HCT116 (cell line): Measurements from ENCODE around the gene FCRL1. TPM values are rescaled to one million over a fixed set of nuclear protein-coding genes. Genes with fewer than 3 reads are reported as not detected.

Experiments used
- ATAC-seq: fragments of 200-7000 bp; cut with Tn5 transposase; 2 replicates; pipeline ENCODE4 v1.9.1; 2020; ENCODE audit warnings: mild to moderate bottlenecking, moderate library complexity
- BruUV-seq: library from RNA; stranded (reverse); fragments of 400-500 nt; replicated peaks from 2 replicates; lab custom pipeline; 2021; lab: Mats Ljungman, UMichigan
- CTCF ChIA-PET: fragments of 300-600 bp; sonication (Branson Sonifier 250); formaldehyde crosslinking; loops from one replicate; lab custom pipeline; 2021; ENCODE audit warnings: antibody characterized with exemption; lab: Charles Lee
- POLR2A ChIA-PET: fragments of 300-600, 350-600 bp; sonication (Branson Sonifier 250); formaldehyde crosslinking; loops from one replicate; lab custom pipeline; 2021; ENCODE audit warnings: antibody characterized with exemption; lab: Charles Lee
- RAD21 ChIA-PET, 2 experiments: fragments of 300-600 bp; sonication (Branson Sonifier 250); formaldehyde crosslinking; loops; one replicate each; lab custom pipeline; 2023; ENCODE audit warnings: low total read pairs in 2 of 2; ENCODE audit not compliant: uncharacterized antibody in 2 of 2, unreplicated experiment in 2 of 2, low non-redundant PET in 1 of 2; lab: Charles Lee
- DNase-seq: peaks from one replicate; pipeline ENCODE4 v3.0.0-alpha.2; 2010; ENCODE audit warnings: low read depth, low spot score
- H2AFZ ChIP-seq: fragments of 200-600 bp; shearing (Covaris generic), sonication (generic); 2 replicates; pipeline ENCODE4 v1.6.1; 2017; ENCODE audit warnings: low read depth, mixed run types, mixed read lengths, antibody characterized with exemption, low read length; ENCODE audit not compliant: poor library complexity, severe bottlenecking
- H3K27ac ChIP-seq: 2 replicates; pipeline ENCODE4 v1.5.1; 2012; ENCODE audit warnings: low read depth, low read length
- H3K27me3 ChIP-seq: fragments of 200-600 bp; sonication (generic); 2 replicates; pipeline ENCODE4 v1.6.1; 2016; ENCODE audit warnings: mixed run types, low read length, mixed read lengths; ENCODE audit not compliant: insufficient read depth
- H3K36me3 ChIP-seq, 2 experiments: fragments of 200-500 bp in 1 of 2; fragments of 200-600 bp in 1 of 2; sonication (Bioruptor generic) in 1 of 2; sonication (generic) in 1 of 2; 2 replicates each; pipeline versions ENCODE4 v1.5.1 to v1.6.1; 2014 to 2016; ENCODE audit warnings: low read length in 2 of 2, inconsistent platforms in 1 of 2, mixed read lengths in 1 of 2, mixed run types in 1 of 2; ENCODE audit not compliant: insufficient read depth in 2 of 2, control insufficient read depth in 1 of 2
- H3K4me1 ChIP-seq, 2 experiments: fragments of 200-600 bp in 1 of 2; sonication (generic) in 1 of 2; 2 replicates each; pipeline versions ENCODE4 v1.5.1 to v1.6.1; 2012 to 2017; ENCODE audit warnings: low read length in 2 of 2, inconsistent platforms in 1 of 2, mild to moderate bottlenecking in 1 of 2, mixed read lengths in 1 of 2, mixed run types in 1 of 2, moderate library complexity in 1 of 2; ENCODE audit not compliant: insufficient read depth in 2 of 2, control insufficient read depth in 1 of 2
- H3K4me2 ChIP-seq: fragments of 200-600 bp; sonication (generic); 2 replicates; pipeline ENCODE4 v1.6.1; 2017; ENCODE audit warnings: mixed run types, low read length, mixed read lengths
- H3K4me3 ChIP-seq, 2 experiments: fragments of 200-600 bp in 1 of 2; sonication (generic) in 1 of 2; replicated peaks in 1 of 2; 2 replicates each; pipeline ENCODE4 v1.5.1; 2011 to 2016; ENCODE audit warnings: low read length in 2 of 2, control low read depth in 1 of 2, low read depth in 1 of 2, mild to moderate bottlenecking in 1 of 2, mixed read lengths in 1 of 2, mixed run types in 1 of 2
- H3K79me2 ChIP-seq: fragments of 200-600 bp; sonication (generic); 2 replicates; pipeline ENCODE4 v1.6.1; 2017; ENCODE audit warnings: mild to moderate bottlenecking, mixed run types, low read length, moderate library complexity, mixed read lengths; ENCODE audit not compliant: insufficient read depth
- H3K9ac ChIP-seq: fragments of 200-600 bp; sonication (generic); 2 replicates; pipeline ENCODE4 v1.6.1; 2016; ENCODE audit warnings: low read length, mixed read lengths
- H3K9me2 ChIP-seq: fragments of 200-600 bp; sonication (generic), shearing (Covaris generic); 2 replicates; pipeline ENCODE4 v1.6.1; 2017; ENCODE audit warnings: mixed run types, mild to moderate bottlenecking, moderate library complexity; ENCODE audit not compliant: insufficient read depth
- H3K9me3 ChIP-seq, 2 experiments: fragments of 200-500 bp in 1 of 2; fragments of 200-600 bp in 1 of 2; sonication (Bioruptor generic) in 1 of 2; sonication (generic) in 1 of 2; 2 replicates each; pipeline ENCODE4 v1.6.1; 2014 to 2017; ENCODE audit warnings: low read length in 2 of 2, mixed read lengths in 2 of 2, inconsistent platforms in 1 of 2, low read depth in 1 of 2, mild to moderate bottlenecking in 1 of 2, mixed run types in 1 of 2, moderate library complexity in 1 of 2; ENCODE audit not compliant: control insufficient read depth in 1 of 2, insufficient read depth in 1 of 2
- H4K20me1 ChIP-seq: fragments of 200-600 bp; sonication (generic), shearing (Covaris generic); 2 replicates; pipeline ENCODE4 v1.6.1; 2017; ENCODE audit warnings: mixed run types, mild to moderate bottlenecking, moderate library complexity; ENCODE audit not compliant: insufficient read depth
- ATF3 ChIP-seq: IDR thresholded peaks from 2 replicates; pipeline ENCODE4 v1.6.1; 2012
- CBX3 ChIP-seq: IDR thresholded peaks from 2 replicates; pipeline ENCODE4 v1.6.1; 2012; ENCODE audit warnings: low read depth
- CEBPB ChIP-seq: IDR thresholded peaks from 2 replicates; pipeline ENCODE4 v1.6.1; 2012; ENCODE audit warnings: low read depth
- CTCF ChIP-seq, 3 experiments: fragments of 200-600 bp in 1 of 3; sonication (generic) in 1 of 3; IDR thresholded peaks in 2 of 3; conservative IDR thresholded peaks in 1 of 3; 2 replicates each; pipeline ENCODE4 v1.5.1; 2012 to 2017; ENCODE audit warnings: low read depth in 2 of 3, low read length in 2 of 3, antibody characterized with exemption in 1 of 3, borderline replicate concordance in 1 of 3, control low read depth in 1 of 3, mild to moderate bottlenecking in 1 of 3, mixed read lengths in 1 of 3, mixed run types in 1 of 3, moderate library complexity in 1 of 3; ENCODE audit not compliant: insufficient read depth in 1 of 3
- ELF1 ChIP-seq: IDR thresholded peaks from 2 replicates; pipeline ENCODE4 v1.6.1; 2012; ENCODE audit warnings: low read depth, borderline replicate concordance
- EZH2 ChIP-seq: fragments of 200-600 bp; sonication (generic); IDR thresholded peaks from 2 replicates; pipeline ENCODE4 v1.6.1; 2017; ENCODE audit warnings: antibody characterized with exemption, mixed run types
- FOSL1 ChIP-seq: IDR thresholded peaks from 2 replicates; pipeline ENCODE4 v1.6.1; 2012; ENCODE audit warnings: low read depth
- JUND ChIP-seq: IDR thresholded peaks from 2 replicates; pipeline ENCODE4 v1.6.1; 2012
- MAX ChIP-seq: IDR thresholded peaks from 2 replicates; pipeline ENCODE4 v1.6.1; 2012
- POLR2A ChIP-seq: IDR thresholded peaks from 2 replicates; pipeline ENCODE4 v1.7.0; 2011; ENCODE audit warnings: borderline replicate concordance; ENCODE audit not compliant: insufficient read depth, insufficient read length; ENCODE audit errors: extremely low read depth
- REST ChIP-seq: IDR thresholded peaks from 2 replicates; pipeline ENCODE4 v1.6.1; 2012; ENCODE audit warnings: low read depth
- SIN3A ChIP-seq: IDR thresholded peaks from 2 replicates; pipeline ENCODE4 v1.6.1; 2012; ENCODE audit warnings: low read depth
- SP1 ChIP-seq: IDR thresholded peaks from 2 replicates; pipeline ENCODE4 v1.6.1; 2012; ENCODE audit warnings: low read depth
- SRF ChIP-seq: IDR thresholded peaks from 2 replicates; pipeline ENCODE4 v1.6.1; 2012; ENCODE audit warnings: low read depth
- TCF7L2 ChIP-seq: IDR thresholded peaks from 2 replicates; pipeline ENCODE4 v1.7.0; 2011; ENCODE audit warnings: borderline replicate concordance, inconsistent platforms; ENCODE audit not compliant: insufficient read depth, insufficient read length; ENCODE audit errors: extremely low read depth
- ZFX ChIP-seq: fragments of 450-650 bp; IDR thresholded peaks from 2 replicates; pipeline ENCODE4 v1.6.1; 2017
- intact Hi-C: fragments of 100-400 bp; cut with micrococcal nuclease; formaldehyde crosslinking; loops from 2 replicates; pipeline ENCODE4 v1.10.0; 2022
- total RNA-seq: library from RNA; stranded (reverse); gene quantifications from one replicate; pipeline ENCODE4 v1.2.1, GENCODE V29; 2021; ENCODE audit not compliant: unreplicated experiment

FCRL1 gene
- total RNA-seq, 1 experiment from 2014 or later, result not detected

- no peaks in the 10 kb centered on the region for H3K4me1 ChIP-seq
- no peaks in the 10 kb centered on the region for H4K20me1 ChIP-seq
- intact Hi-C loops, result no loop called here
- no TSS peak for BruUV-seq
- CTCF ChIA-PET, result no interaction called here
- RAD21 ChIA-PET, result no interaction called here
- peaks cover 19% of the 10 kb centered on the region; the same call in 1 of the 2 replicates for H3K27me3 ChIP-seq
- no peaks in the 10 kb centered on the region for H3K79me2 ChIP-seq
- POLR2A ChIA-PET, result no interaction called here
- no peaks in the 10 kb centered on the region for H3K9me2 ChIP-seq
- no peak overlapping the region for H3K27ac ChIP-seq
- H3K9me3 ChIP-seq, result no peaks in the 10 kb centered on the region
- H3K4me2 ChIP-seq, result no peak overlapping the region
- H2AFZ ChIP-seq, result no peak overlapping the region
- DNase-seq, result no peak
- TF ChIP-seq JUND (no peak), ZFX (no peak), EZH2 (no peak), CEBPB (no peak), CBX3 (no peak), MAX (no peak), ELF1 (no peak), ATF3 (no peak), SP1 (no peak), SRF (no peak), SIN3A (no peak)
- TF ChIP-seq, all 23 proteins: peak for 0
- H3K4me3 ChIP-seq, result no peak overlapping the region
- H3K36me3 ChIP-seq, result no peaks in the 10 kb centered on the region
- no peak overlapping the region for H3K9ac ChIP-seq
- ATAC-seq, result no peak
These were observed 21.7 kb downstream of the FCRL1 start for GRCh38 chr1:157798211-157798610.

GRCh38 chr1:157785248-157785647 is 34.7 kb downstream of the FCRL1 start:
- intact Hi-C loops, result no loop called here
- H3K36me3 ChIP-seq, result no peaks in the 10 kb centered on the region
- no peak for TF ChIP-seq ATF3
- no peak for TF ChIP-seq SRF
- TF ChIP-seq MAX, result no peak
- TF ChIP-seq ZFX, result no peak
- no peak for TF ChIP-seq CEBPB
- TF ChIP-seq REST, result no peak
- no peak for TF ChIP-seq FOSL1
- no peak for TF ChIP-seq CTCF (IDR thresholded peaks at IDR 0.05 in 2 of 3, conservative IDR thresholded peaks at IDR 0.05 in 1 of 3; ENCODE audit: borderline replicate concordance in 1 of 3, insufficient read depth in 1 of 3, low read depth in 2 of 3, low read length in 2 of 3)
- no peak for TF ChIP-seq POLR2A
- TF ChIP-seq TCF7L2, result no peak

More at GRCh38 chr1:157785248-157785647, 34.7 kb downstream of the FCRL1 start:
- no TSS peak for BruUV-seq
- H3K4me3 ChIP-seq, result no peak overlapping the region
- DNase-seq (no peak), ATAC-seq (no peak)
- H2AFZ ChIP-seq, result no peak overlapping the region
- no peak overlapping the region for H3K9ac ChIP-seq
- no peaks in the 10 kb centered on the region for H3K9me3 ChIP-seq
- H3K27ac ChIP-seq, result no peak overlapping the region
- H3K27me3 ChIP-seq, result no peaks in the 10 kb centered on the region
- no peaks in the 10 kb centered on the region for H3K4me1 ChIP-seq
- H3K4me2 ChIP-seq, result no peak overlapping the region
- ChIA-PET RAD21 (no interaction called here), CTCF (no interaction called here), POLR2A (no interaction called here)
- no peaks in the 10 kb centered on the region for H4K20me1 ChIP-seq
- H3K79me2 ChIP-seq, result no peaks in the 10 kb centered on the region
- H3K9me2 ChIP-seq, result no peaks in the 10 kb centered on the region
